DMS 273 treated with DMSO at 0.1 percent for 48 hours (cell line): ENCODE results near the gene PPIB.
"Not testable (repeated sequence)": the region's sequence is repeated elsewhere in the genome, so short reads cannot be mapped to it uniquely, and the experiment has no call there.

Experiments used
- DNase-seq: peaks from one replicate; lab custom pipeline; 2025; lab: John Stamatoyannopoulos, UW

The PPIB gene

DNA sequence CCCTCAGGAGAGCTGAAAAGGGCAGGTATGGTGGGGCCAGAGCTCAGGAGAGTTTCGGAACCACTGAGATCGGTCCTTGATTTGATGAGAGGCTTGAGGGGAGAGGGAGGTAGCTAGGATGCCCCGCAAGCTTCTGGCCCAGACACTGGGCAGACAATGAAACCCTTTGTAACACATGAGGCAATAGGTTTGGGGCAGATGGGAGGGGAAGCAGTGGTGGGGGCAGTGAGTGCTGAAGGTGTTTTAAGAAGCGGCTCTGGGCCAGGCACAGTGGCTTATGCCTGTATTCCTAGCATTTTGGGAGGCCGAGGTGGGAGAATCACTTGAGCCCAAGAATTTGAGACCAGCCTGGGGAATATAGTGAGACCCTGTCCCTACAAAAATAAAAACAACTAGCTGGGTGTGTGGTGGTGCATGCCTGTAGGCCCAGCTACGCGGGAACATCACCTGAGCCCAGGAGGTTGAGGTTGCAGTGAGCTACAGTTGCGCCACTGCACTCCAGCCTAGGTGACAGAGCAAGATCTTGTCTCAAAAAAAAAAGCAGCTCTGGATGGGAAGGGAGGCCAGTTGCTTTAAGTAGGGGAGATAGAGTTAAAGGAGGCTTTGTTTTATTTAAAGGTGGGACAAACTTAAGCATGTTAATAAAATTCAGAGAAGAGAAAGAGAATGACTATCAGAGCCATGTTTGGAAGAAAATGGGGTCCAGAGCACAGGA, 20.9 kb downstream of the PPIB start:
- no peak for DNase-seq

DNA sequence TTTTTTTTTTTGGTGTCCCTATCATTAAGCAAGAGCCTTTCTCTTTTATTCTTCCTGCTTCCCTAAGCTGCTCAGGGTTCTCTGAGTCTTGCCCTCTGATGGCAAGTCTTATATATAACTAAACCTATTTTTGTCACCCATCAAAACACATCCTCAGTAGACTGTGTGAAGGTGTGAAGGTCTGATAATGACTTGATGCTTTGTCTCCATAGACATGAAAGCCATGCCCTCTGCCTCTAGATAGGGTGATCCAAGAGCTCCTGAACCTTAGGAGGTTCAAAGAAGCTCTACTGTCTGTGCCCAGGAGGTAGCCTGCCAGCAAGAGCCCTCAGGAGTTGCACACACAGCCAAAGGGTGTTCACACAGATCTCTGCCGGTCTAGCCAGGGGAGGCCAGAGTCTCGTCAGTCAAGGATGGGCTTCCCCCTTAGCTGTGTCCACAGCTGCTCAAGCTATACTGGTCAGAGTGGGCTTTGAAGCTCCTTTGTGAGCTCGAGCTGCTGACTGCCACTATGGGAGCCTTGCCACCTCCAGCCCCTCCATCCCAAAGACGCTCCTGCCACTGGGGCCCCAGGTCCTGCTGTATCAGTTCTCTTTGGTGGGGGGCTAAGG, 24.4 kb downstream of the PPIB start:
- no peak for DNase-seq

DNA sequence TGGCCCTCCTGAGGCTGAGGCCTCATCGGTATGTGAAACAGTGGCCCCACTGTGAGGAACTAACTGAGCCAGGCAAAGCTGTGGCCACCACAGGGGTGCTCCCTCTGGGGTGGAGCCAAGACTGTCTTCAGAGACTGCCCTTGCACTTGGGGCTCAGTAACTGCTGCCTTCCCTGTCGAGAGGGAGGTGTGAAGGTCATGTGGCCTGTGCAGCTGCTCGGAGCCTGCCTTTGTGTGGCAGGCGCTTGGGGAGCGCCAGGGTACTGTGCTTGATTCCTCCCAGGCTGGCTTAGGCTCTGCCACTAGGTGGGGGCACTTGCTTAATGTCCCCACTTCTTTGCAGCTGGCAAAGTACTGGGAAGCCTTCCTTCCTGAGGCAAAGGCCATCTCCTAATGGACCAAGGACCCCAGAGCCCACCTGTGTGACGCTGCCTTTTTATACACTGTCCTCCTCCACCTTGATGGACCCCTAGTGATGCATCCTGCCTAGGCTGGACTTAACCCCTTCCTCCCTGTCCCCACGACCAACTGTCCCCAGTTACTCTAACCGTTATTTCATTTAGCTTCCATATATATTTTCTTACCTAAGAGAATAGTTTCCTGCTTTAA, 25.5 kb downstream of the PPIB start:
- no peak for DNase-seq

DNA sequence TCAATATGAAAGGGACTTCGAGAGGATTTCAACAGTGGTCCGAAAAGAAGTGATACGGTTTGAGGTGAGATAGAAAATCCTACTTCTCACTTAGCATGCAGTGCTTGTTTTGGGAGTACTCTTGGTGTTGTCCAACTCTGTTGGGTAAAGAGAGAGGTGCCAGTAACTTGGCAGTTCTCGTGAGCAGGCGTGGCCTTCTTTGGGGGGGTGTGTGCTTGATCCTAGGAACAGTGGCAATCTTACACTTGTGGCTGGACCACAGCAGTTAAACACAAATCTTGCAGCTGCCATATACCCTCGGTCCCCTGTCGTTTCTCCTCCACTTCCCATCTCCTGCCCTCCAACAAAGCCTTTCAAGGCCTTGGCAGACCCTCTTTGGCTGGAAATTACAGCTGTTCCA, 26.5 kb downstream of the PPIB start:
- no peak for DNase-seq

DNA sequence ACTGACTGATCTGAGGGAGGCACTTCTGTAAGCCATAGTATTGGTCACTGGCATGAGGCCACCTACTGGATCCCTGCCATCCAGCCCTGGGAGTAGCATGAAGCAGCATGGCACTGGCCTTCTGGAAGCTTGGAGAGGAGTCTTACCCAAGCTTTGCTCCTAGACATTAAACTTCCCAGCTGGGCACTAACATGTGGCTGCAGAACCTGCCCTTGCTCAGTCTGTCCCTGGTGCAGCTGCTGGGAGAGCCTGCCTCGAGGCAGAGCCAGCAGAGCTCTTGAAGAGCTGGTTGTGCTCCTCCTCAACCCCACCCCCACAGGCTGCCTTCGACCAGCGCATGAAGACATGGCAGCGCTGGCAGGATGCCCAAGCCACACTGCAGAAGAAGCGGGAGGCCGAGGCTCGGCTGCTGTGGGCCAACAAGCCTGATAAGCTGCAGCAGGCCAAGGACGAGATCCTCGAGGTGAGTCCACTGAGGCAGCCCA, 28.4 kb downstream of the PPIB start:
- no peak for DNase-seq

DNA sequence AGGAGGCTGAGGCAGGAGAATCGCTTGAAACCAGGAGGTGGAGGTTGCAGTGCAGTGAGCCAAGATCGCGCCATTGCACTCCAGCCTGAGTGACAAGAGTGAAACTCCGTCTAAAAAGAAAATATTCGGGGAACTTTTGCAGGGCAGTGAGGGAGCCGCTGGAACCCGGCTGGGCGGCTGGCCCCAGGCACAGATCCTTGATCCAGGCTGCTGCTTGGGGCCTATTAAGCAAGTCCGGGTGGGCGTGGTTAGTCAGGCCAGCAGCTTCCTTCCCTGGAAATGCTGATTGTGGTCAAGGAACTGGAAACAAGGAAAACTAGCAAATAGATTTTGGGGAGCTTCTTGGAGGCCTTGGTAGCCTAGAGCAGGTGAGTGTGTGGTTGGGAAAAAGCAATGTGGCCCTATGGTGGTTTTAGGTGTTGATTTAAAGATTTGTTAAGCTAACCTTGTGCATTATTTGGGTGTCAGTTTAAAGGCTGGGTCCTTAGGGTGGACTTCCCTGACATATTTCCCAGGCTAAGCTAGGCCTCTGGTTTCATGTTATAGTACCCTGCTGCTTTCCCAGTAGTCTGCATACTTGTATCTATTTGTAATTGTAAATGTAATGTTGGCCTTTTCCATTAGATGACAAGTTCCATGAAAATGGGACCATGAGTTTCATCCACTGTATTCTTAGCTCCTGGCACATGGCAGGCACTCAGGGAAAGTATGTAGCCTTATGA, 29.0 kb downstream of the PPIB start:
- DNase-seq: no peak

DNA sequence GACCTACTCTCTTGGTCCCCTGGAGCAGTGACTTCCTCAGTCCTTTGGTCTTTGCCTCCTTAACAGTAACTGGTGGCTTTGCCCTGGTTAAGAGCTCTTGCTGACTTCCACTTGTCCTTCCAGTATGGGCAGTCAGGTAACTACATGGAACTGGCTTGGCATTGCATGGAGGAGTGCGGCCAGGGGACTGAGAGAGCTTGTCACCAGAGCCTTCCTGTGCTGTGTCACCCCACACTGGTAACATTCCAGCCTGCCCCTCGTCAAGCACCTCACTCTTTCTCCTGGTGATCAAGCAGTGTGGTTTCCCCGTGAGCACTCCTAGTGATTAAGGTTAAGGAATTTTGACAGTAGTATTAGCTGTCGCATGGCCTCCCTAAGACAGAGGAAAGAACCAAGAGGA, 30.6 kb downstream of the PPIB start:
- DNase-seq: no peak

DNA sequence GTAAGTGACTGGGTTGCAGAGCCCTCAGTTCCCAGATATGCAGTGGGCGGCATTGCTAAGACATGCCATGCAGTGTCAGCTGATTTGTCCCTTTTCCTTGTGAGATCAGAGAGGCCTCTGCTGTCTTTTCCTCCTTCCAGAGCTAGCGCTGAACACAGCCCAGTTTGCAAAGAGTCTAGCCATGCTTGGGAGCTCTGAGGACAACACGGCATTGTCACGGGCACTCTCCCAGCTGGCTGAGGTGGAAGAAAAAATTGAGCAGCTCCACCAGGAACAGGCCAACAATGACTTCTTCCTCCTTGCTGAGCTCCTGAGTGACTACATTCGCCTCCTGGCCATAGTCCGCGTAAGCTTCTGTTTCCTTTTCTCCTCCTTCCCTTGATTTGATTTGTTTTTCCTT, 31.3 kb downstream of the PPIB start:
- DNase-seq: no peak

DNA sequence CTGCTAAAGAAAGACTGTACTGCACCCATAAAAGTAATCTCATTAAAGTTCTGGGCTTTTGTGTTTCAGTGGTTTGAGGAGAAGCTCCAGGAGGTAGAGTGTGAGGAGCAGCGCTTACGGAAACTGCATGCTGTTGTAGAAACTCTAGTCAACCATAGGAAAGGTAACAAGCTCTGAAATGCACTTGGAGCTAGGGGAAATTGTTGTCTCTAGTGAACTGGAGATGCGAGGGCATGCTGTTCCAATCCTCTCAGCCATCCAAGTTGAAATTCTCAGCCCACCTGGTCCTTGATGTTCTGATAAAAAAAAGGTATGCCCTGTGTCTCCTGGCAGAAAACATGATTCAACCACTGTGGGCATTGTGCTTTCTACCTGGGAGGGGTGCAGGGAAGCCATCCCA, 32.7 kb downstream of the PPIB start:
- no peak for DNase-seq

DNA sequence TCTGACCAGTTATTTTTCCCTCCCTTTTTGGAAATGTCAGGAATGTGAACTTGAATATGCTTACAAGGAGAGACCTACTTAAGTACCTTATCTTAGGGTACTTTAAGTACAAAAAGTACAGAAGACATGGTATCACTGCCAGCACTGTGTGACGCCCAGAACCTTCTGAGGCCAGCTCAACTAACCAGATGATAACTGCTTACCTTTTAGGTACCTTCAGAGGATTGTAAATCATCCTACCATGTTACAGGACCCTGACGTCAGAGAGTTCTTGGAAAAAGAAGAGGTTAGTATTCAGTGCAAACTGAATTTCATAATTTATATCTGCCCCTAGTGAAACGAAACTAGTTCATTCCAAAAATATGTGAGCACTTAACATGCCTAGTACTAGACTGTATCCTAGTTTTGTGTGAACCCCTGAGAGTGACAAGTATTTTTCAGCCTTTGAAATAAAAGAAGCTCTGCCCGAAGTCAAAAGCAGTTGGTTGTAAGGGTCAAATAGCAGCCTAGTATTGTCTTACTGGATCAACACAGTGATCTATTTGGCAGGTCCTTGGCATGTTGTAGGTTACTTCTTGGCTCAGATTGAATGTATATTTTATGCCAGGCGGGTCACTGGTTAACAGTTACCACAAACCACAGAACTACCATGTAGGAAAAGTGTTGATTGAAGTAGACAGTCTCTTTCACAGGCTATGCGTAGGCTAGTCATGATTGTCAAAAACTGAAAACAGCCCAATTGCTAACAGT, 35.1 kb downstream of the PPIB start:
- DNase-seq: no peak

DNA sequence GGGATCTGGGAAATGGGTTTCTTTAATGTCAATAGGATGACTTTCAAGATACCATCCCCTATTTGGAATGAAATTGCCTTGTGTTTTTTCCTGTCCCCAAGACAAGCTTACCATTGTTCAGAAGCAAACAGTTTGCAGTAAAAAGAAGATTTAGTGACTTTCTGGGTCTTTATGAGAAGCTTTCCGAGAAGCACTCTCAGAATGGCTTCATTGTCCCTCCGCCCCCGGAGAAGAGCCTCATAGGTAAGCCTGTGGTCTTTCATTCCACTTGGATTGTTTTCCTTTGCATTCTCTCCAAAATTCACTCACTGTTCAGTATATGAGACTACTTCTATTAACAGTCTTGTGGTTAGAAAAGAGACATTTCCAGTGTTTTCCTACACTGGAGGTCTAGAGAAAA, 36.8 kb downstream of the PPIB start:
- no peak for DNase-seq

DNA sequence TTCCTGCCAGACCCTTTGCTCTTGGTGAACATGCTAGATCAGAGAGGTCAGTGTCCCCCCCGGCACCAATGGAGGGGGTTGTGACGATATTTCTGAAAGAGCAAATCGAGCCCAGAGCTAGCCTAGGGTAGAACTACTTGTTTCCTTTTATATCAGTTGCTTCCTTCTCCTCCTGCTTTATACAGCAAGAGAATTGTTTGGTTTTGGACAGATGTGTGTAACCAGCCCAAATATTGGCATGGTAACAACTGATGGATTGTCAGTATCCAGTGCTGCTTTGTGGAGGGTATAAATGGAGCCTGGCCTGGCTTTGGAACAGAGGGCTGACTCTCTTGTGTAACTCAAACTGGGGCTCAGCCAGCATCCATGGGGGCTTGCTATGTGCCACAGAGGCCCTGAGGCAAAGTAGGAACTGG, 39.9 kb downstream of the PPIB start:
- DNase-seq: no peak

DNA sequence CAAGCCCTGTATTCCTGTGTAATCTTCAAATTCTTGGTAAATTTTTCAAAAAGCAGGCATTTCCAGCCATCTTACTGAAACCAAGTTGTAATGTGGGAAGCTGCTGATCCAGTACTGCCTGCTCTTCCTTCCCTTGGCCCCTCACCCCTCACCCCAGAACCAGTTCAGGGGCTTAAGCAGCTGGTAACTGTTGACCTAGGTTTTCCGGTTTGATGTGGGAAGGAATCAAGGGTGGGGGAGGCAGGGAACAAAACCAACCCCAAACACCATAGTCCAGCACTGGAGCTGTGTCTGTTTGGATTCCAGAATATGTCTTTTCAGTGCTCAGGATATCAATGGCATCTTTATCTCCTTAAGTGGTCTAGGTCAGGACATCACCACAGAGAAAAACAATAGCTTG, 40.4 kb downstream of the PPIB start:
- DNase-seq: no peak

DNA sequence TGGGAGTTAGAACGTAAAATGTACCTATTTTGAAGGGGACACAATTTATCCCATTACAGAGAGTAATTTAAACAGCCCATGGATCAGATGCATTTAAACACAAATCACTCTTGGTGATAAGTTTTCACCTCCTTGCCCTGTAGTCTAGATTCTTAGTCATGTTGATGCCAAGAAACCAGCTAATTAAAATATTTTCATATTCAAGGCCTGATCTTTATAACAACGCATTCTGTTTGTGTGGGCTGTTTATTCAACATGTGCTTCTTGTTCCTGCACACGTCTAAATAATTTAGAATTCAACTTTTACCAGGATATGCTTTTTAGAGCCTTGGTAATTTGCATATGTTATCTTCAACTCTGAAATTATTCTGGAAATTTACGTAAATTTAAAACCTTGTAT, 41.2 kb downstream of the PPIB start:
- no peak for DNase-seq

DNA sequence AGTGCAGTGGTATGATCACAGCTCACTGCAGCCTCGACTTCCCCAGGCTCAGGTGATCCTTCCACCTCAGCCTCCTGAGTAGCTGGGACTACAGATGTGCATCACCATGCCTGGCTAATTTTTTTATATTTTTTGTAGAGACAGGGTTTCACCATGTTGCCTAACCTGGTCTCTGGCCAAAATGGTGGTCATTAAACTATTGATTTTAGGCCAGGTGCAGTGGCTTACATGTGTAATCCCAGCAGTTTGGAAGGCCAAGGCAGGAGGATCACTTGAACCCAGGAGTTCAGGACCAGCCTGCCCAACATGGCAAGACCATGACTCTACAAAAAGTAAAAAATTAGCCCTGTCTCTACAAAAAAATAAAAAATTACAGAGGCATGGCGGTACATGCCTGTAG, 42.5 kb downstream of the PPIB start:
- DNase-seq: not testable (repeated sequence)

DNA sequence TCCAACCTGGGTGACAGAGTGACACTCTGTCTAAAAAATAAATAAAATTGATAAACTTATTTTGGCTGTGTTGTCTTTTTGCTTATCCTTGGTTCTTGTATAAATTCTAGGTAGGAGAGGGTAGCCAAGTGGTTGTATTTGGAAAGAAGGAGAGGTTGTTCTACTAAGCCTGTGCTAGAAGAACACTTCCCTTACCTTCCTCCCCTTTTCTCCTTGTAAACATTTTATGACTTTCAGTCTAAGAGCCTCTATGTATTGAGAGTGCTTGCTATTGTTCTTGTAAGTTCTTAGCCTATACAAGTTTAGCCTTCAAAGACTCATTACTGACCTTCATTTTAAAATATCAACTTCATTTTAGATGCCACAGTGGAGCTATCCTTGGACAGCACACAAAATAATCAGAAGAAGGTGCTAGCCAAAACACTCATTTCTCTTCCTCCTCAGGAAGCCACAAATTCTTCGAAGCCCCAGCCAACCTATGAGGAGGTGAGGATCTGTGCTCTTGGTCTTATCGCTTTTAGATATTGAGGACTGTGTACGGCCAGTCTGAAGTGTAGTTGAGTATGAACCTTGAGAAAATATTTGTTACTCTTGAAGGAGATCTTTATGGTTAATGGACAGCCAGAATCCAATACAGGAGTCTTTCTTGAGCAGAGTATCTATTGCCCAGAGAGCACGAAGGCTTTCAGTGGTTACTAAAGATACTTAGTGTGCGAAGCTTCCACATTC, 44.9 kb downstream of the PPIB start:
- no peak for DNase-seq

DNA sequence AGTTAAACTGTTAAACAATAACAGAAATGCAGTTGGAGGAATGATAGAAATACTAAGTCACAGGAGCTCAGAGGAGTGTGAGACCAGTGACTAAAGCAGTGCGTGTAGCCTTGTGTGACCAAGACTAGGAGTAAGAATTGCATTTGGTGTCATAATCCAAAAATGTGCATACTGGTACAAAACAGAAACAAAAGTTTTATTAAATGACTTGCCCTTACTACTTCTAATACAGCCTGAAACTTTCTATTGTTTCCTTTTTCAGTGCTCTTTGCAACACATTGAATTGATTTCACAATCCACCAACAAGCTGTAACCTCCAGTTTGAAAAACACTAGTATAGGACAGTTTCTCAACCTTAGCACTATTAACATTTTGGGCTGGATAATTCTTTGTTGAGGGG, 49.9 kb downstream of the PPIB start:
- DNase-seq: no peak

DNA sequence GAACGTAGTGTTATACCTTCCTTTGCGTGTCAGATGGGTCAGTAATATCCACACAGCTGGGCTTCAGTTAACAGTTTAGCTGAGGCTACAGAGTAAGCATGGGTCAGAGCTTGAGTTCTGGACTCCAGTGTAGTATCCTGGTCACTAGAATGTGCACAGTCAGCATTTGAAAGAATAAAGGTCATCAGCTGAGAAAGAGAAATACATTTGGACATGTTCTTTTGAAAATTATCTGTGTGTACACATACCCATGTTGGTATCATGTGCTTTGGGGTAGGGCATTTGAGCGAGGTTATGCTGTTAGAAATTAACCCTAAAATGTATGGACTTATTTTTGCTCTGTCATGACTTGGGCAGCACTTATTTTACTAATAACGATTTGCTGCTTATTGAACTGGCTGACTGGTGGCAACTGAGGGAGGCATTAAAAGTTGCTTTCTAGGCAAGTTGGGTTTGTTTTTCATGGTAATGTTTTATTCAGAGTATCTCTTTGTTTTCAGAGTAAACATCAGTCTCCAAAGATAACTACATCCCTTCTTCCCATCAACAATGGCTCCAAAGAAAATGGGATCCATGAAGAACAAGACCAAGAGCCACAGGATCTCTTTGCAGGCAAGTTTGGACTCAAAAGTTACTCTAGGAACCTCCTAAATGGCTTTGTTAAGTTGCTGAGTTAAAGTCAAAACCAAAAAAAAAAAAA, 50.6 kb downstream of the PPIB start:
- DNase-seq: no peak

DNA sequence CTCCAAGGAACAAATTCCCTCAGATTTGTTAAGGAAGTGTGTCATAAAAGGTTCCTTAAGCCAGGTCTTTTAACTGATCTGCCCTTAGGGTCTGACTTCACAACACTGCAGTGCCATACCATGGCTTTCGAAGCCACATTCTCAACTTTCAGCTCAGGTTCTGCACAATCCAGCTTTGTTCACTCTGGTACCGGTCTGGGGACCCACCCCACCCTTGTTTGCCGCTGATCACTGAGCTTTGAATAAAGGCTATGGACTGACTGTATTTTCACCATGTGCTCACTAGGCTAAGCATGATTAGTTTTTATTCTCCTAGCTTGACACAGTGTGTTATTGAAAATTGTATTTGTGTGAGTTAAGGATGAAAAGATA, 51.2 kb downstream of the PPIB start:
- DNase-seq: no peak

DNA sequence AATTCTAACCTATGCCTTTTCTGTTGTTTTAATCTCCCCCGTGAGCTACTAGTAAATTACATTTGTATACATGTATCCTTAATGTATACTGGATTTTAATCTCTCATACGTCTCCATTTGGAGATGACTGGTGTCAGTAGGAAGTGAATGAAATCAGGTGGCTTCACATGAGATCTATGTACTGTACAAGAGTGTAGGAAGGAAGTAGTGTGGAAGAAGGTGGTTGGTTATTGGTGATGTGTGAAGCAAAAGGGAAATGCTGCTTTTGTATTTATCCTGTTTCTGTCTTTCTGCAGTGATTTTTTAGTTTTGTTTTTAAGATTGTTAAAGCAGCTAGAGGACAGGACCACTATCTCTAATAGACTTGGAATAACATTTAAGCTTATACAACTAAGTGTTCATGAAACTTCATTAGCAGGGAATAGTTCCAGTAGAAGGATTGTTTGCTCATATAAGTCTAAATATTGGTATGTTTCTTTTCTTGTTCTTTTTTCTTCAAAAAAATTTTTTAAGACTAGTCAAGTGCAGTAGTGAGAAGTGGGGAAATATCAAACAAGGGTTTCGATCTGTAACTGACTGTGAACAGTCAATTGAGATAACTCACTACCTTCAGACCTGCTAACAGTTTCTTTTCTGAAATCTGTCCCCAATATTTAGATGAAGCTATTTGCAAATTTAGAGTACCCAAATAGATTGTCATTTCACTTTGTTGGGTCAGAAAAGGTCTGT, 51.7 kb downstream of the PPIB start:
- DNase-seq: no peak
